DMS53 treated with DMSO at 0.1 percent for 48 hours (cell line): Measurements from ENCODE around the gene CHCHD1.
"Not testable (repeated sequence)": the region's sequence is repeated elsewhere in the genome, so short reads cannot be mapped to it uniquely, and the experiment has no call there.

Experiments used
- DNase-seq: peaks from one replicate; lab custom pipeline; 2025; ENCODE audit not compliant: unreplicated experiment; lab: John Stamatoyannopoulos, UW

The CHCHD1 gene

GRCh38 chr10:73810358-73810734 lies 28.5 kb downstream of the CHCHD1 start:
- DNase-seq: no peak

DNA sequence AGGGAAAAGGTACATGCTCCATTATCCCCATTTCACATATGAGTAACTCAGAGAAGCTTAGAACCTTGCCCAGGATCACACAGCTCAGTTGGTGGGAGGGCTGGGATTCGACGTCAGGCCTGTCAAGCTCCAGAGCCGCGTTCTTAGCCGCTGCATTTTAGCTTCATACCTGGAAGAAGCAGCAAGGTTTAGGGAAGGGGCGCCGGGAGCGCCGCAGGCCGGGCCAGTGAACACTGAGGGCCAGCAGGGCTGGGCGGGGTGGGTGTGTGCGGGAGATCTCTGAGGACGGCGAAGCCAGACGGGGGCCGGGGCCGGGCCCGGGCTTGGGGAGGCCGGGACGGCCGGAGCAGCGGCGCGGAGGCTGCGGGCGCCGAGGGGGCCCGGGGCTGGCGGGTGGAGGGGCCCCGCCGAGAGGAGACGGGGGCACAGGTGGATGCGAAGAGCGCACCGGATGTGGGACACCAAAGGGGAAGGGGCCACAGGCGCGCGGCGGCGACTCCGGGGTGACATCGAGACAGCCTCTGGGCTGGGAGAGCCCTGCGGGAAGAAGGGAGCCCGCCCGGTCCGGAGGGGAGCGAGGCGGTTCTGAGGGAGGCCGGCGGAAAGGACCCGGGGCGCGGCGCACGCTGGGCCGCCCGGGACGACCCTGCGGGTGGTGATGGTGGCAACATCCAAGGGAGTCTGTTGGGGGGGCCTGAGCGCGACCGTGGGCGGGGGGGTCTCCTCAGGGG lies 29.1 kb downstream of the CHCHD1 start:
- DNase-seq: no peak

DNA sequence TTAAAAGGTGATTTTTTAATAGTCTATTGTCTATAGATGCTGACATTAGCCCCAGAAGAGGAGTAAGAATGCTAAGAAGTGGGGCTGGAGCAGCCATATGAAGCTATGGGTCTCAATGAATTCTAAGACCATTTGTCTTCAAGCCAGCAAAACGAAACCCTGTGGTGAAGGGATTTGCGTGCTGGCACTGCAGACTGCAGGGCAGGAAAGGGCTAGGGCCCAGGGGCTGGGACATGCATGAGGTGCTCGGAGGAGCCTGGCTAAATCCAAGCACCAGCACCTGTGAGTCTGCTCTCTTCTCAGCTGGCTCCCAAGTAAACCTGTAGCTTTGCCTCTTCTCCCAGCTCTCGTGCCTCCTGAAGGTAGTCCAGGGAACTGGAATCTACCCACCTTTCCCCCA lies 30.8 kb downstream of the CHCHD1 start:
- no peak for DNase-seq

GRCh38 chr10:73813333-73813732 lies 31.5 kb downstream of the CHCHD1 start:
- no peak for DNase-seq

- no peak for DNase-seq
These were observed 32.5 kb downstream of the CHCHD1 start for GRCh38 chr10:73814276-73814895.

DNA sequence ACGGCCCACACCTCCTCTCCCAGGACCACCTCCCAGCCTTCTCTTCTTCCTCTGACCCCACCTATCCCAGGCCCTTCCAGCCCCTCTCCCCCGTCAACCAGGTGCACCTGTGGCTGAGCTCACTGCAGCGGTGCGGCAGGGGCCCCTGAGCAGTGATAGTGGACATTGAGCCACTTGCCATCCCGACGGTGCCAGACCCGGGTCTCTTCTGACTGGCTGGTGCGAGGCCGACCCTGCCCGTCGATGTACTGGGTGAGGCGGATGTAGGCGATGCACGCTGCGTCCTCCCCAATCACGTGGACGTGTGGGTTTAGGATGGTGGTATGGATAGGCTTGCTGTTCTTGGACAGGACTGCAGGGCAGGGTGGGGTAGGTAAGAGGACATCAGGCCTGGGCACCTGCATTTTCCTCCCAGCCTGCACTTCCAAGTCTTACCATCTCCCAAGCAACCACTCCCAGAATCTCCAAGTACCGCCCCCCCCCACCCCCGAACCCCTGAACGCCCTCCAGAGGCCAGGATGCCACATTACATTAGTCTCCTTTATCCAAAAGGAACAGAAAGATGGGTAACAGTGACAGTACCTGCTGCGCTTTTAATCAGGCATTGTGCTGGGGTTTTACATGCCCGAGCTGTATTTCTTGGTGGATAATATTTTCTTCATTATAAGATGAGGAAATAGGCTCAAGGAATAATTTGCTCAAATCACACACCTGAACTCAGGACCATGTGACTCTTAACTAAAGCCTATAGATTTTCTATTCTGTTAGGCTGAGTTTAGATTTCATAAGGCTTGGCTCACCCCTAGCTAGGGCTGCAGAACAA lies 33.3 kb downstream of the CHCHD1 start:
- DNase-seq: no peak

DNA sequence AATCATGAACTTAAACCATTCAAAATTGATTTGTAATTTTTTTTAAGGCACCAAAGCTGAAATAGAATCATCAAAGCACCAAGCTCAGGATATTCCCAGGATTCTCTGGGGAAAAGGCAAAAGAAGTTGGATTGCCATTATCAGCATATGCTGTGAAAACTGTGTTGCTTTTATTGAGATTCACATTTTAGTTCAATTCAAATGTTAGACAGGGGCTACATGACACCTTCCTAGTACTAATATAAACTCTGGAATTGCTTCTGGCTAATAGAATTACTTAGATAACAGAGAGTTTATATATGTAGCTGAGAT lies 33.8 kb downstream of the CHCHD1 start:
- DNase-seq: no peak

DNA sequence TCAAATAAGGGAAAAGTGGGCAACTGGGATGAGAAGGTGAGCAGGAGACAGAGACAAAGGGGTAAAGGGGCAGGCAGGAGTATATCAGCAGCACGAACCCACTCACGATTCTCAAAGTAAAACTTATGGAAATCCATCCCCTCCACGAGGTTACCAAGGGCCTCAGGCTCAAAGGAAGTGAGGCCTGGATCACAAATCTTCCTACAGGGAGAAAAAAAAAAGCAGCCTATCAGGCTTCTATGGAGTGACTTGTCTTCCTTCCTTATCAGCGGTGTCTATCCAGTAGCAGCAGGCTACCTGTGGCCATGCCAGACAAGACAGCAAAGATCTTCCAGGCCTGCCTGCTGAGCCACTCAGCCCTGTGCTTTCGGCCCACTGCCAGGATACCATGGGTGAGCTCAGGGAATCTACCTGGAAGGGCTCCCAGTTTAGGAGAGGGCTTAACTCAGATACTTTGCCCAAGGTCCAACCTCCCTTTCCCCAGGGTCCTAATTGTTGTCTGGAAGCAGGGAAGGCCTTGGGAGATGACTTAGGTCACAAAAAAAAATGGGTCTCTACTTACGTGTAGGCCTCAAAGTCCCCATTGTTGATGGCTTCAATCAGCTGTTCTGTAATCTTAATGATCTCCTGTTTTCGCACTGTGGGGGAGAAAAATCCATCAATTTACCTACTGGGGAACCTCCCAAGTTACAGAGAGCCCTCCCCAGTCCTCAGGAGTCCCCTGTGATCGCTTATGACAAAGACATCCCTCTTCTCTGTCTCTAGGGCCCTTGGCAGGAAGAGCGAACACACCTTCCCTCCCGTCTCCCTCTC lies 35.3 kb downstream of the CHCHD1 start:
- DNase-seq: no peak

DNA sequence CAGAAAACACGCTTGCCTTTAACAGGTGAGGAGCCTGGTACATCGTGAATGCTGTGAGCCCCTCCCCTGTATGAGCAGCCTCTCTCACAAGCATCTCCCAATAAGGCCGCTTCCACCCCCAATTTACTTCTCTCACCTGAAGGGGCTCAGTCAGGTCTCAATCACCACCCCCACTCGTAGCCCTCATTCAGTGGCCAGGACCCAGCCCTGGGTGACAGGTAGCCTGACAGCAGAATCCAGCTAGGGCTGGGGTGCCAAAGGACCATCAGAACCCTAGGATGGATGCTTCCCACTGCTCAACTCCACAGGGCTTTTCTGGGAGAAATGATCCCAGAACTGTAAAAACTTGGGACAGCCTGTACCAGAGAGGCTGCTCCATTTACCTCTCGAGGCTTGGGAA lies 36.0 kb downstream of the CHCHD1 start:
- no peak for DNase-seq

DNA sequence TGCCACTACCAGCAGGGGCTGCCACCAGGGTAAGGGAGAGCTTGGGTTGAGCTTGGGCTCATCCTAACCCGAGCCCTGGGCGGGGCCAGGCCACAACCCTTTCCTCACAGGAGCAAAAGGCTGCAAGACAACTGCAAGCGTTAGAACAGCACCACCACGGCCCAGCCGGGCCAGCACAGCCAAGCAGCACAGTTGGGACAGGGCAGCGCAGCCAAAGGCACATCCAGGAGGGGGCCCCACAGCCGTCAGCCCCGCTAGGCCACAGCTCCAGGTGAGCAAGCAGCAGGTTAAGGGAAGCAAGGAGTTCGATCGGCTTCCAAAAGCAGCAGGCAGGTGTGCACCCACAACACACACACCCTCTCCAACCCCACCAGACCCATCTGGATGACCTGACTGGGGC lies 36.6 kb downstream of the CHCHD1 start:
- DNase-seq: no peak

GRCh38 chr10:73819081-73819480 lies 37.2 kb downstream of the CHCHD1 start:
- DNase-seq: no peak

DNA sequence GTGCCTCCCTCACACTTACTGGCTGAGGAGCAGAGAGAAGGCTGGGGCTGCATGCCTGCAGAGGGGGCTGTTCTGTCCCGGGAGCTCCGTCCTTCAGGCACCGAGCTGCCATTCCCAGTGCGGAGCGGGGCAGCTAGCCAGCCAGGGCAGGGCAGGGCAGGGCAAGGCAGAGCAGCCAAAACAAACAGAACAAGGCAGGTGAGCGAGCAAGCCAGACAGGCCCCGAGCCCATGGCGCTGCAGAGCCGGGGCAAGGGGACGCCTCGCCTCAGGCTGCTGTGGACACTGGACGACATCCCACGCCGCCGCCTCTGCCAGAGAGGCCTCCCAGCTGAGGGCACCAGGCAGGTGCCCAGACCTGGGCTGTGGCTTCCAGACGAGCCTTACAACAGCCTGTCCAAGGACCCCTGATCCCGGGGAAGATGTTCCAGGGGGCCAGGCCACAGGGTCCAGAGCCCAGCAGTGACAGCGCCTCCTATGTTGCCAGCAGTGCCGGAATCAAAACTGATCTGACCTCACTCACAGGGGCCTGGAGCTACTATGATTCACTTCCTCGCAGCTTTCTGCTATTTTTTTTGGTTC lies 37.8 kb downstream of the CHCHD1 start:
- DNase-seq: no peak

GRCh38 chr10:73823391-73823790 lies 41.5 kb downstream of the CHCHD1 start:
- no peak for DNase-seq

- DNase-seq: no peak
These were observed 42.4 kb downstream of the CHCHD1 start for GRCh38 chr10:73824146-73824725.

DNA sequence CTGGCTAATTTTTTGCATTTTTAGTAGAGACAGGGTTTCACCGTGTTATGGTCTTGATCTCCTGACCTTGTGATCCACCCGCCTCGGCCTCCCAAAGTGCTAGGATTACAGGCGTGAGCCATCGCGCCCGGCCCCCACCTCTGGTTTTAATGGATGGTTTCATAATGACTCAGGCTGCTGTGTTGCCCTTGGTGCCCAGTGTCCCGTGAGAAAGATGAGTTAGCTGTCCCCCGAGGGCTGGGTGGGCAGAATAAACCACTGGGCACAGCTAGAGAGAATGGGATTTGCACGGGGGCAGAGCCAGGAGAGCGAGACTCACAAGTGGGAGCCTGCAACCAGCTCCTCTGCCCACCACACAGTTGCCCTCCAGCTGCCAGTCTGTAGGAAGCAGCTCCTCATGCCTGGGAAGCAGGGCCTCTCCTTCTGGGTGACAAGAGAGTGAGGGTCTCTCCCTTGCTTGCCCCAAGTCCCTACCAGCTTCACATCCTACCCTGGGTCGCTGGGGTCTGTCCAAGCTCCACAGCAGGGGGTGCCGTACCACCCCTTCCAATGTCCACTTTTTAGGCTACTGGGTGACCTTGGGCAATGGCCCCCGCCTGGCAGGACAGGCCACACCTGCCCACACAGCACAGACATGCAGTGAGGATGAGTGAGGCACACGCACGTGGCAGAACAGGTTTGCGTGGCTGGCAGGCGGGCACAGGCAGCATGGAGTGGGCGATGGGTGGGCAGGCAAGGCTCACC lies 45.7 kb downstream of the CHCHD1 start:
- DNase-seq: no peak

DNA sequence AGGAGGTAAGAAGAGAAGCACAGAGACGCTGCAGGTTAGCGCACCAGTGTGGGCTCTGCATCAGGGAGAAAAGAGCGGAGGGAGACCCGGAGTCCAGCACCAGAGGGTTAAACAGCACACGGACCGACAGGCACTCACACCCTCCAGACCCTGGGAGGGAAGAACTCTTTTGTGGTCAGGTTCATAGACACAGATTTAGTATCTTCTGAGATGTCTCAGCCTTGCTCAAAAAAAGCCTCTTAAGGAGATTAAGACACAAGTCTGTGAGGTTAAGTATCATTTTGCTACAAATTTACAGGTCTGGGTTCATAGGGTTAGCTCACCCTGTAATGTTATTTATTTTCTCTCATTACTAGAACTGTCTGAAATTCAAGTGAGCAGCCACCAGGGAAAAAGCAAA lies 46.3 kb downstream of the CHCHD1 start:
- no peak for DNase-seq

GRCh38 chr10:73829090-73829489 lies 47.2 kb downstream of the CHCHD1 start:
- not testable (repeated sequence) for DNase-seq
